Duodenal mucosa (tissue), 2 donors: ENCODE results near the gene SLC26A6.

Source experiments
- H3K27ac ChIP-seq: one replicate; pipeline ENCODE4 v1.7.0; 2013; ENCODE audit warnings: low read depth, low read length
- H3K27me3 ChIP-seq, 2 donors: one replicate each; pipeline ENCODE4 v1.7.0; 2013; ENCODE audit warnings: low read length in 2 of 2, control low read depth in 1 of 2; ENCODE audit not compliant: insufficient read depth in 2 of 2, control insufficient read depth in 1 of 2
- H3K36me3 ChIP-seq, 2 donors: one replicate each; pipeline ENCODE4 v1.7.0; 2013; ENCODE audit warnings: low read length in 2 of 2, control low read depth in 1 of 2; ENCODE audit not compliant: insufficient read depth in 2 of 2, control insufficient read depth in 1 of 2
- H3K4me1 ChIP-seq, 2 donors: one replicate each; pipeline ENCODE4 v1.7.0; 2013; ENCODE audit warnings: low read length in 2 of 2, control low read depth in 1 of 2; ENCODE audit not compliant: insufficient read depth in 2 of 2, control insufficient read depth in 1 of 2
- H3K4me3 ChIP-seq, 2 donors: one replicate each; pipeline ENCODE4 v1.7.0; 2013; ENCODE audit warnings: low read length in 2 of 2, low read depth in 1 of 2
- H3K9ac ChIP-seq, 2 donors: one replicate each; pipeline ENCODE4 v1.7.0; 2013; ENCODE audit warnings: low read length in 2 of 2, low read depth in 1 of 2
- H3K9me3 ChIP-seq, 2 donors: one replicate each; pipeline ENCODE4 v1.7.0; 2013; ENCODE audit warnings: low read length in 2 of 2, control low read depth in 1 of 2; ENCODE audit not compliant: control insufficient read depth in 1 of 2

SLC26A6 gene

DNA sequence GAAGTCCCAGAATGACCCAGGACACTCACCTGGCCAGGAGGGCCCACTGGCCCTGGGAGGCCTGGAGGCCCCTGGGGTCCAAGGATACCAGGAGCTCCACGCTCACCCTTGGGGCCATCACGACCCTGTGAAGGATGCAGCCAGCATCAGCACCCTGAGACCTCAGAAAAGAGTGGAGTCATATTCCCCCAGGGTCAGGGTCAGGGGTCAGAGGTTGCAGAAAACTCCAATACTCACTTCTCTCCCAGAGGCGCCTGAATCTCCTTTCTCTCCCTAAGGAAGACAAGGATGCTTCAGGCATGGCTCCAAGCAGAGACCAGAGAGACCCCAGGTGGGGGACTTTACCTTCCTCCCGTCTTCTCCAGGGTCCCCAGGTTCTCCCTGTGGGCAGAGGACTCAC lies 58.6 kb downstream of the SLC26A6 start:
- Histone ChIP-seq H3K27me3 (no peaks in the 10 kb centered on the region), H3K9me3 (no peaks in the 10 kb centered on the region), H3K9ac (no peak overlapping the region), H3K36me3 (no peaks in the 10 kb centered on the region), H3K4me1 (no peaks in the 10 kb centered on the region), H3K4me3 (no peak overlapping the region), H3K27ac (no peak overlapping the region)
